Measurements from ENCODE around the gene CERK. TPM values are rescaled to one million over a fixed set of nuclear protein-coding genes. Genes with fewer than 3 reads are reported as not detected.
"Not testable (repeated sequence)": the region's sequence is repeated elsewhere in the genome, so short reads cannot be mapped to it uniquely, and the experiment has no call there.

The CERK gene
- total RNA-seq, 2 donors from 2014 or later, result 90.7 to 124 TPM

- Mint-ChIP-seq H3K27me3 (no peaks in the 10 kb centered on the region), H3K4me1 (peaks cover 22% of the 10 kb centered on the region), H3K27ac (peak overlapping the region; percentile 94), H3K4me3 (peak overlapping the region; percentile 95), H3K9me3 (no peaks in the 10 kb centered on the region), H3K36me3 (ENCODE audit: low read depth) (peaks cover 67% of the 10 kb centered on the region)
- ATAC-seq (replicated peaks), result no peak
Observed at GRCh38 chr22:46735747-46736608, 2.1 kb downstream of the CERK start.

- peaks cover 78% of the 10 kb centered on the region for H3K36me3 Mint-ChIP-seq (ENCODE audit: low read depth)
- H3K27ac Mint-ChIP-seq, result peak overlapping the region; percentile 94
- peaks cover 30% of the 10 kb centered on the region for H3K4me1 Mint-ChIP-seq
- ATAC-seq (replicated peaks), result peak; percentile 24
- H3K4me3 Mint-ChIP-seq, result peak overlapping the region; percentile 95
- H3K27me3 Mint-ChIP-seq, result no peaks in the 10 kb centered on the region
- no peaks in the 10 kb centered on the region for H3K9me3 Mint-ChIP-seq
Observed at GRCh38 chr22:46734830-46735453, 3.1 kb downstream of the CERK start.

- ATAC-seq (replicated peaks), result not testable (repeated sequence)
Observed at GRCh38 chr22:46734213-46734722, 3.8 kb downstream of the CERK start.

GRCh38 chr22:46732513-46732912 is 5.5 kb downstream of the CERK start:
- Mint-ChIP-seq H3K36me3 (ENCODE audit: low read depth) (peaks cover 97% of the 10 kb centered on the region), H3K4me3 (peak overlapping the region; percentile 93), H3K9me3 (no peaks in the 10 kb centered on the region), H3K27ac (peak overlapping the region; percentile 97), H3K4me1 (peaks cover 26% of the 10 kb centered on the region), H3K27me3 (no peaks in the 10 kb centered on the region)
- ATAC-seq (replicated peaks), result no peak

More at GRCh38 chr22:46734213-46734722, 3.8 kb downstream of the CERK start:
- peak overlapping the region; percentile 94 for H3K27ac Mint-ChIP-seq
- H3K36me3 Mint-ChIP-seq (ENCODE audit: low read depth), result peaks cover 84% of the 10 kb centered on the region
- peak overlapping the region; percentile 95 for H3K4me3 Mint-ChIP-seq
- H3K9me3 Mint-ChIP-seq, H3K27me3 Mint-ChIP-seq: not testable (repeated sequence)
- H3K4me1 Mint-ChIP-seq, result peaks cover 28% of the 10 kb centered on the region

- no peak for ATAC-seq (replicated peaks)
- no peaks in the 10 kb centered on the region for H3K9me3 Mint-ChIP-seq
- H3K36me3 Mint-ChIP-seq (ENCODE audit: low read depth), result peaks cover 97% of the 10 kb centered on the region
- H3K27ac Mint-ChIP-seq, result peak overlapping the region; percentile 97
- H3K27me3 Mint-ChIP-seq, result no peaks in the 10 kb centered on the region
- H3K4me3 Mint-ChIP-seq, result peak overlapping the region; percentile 93
- H3K4me1 Mint-ChIP-seq, result peaks cover 26% of the 10 kb centered on the region
Observed at GRCh38 chr22:46732041-46732379, 6.0 kb downstream of the CERK start.

- H3K9me3 Mint-ChIP-seq, result no peaks in the 10 kb centered on the region
- no peaks in the 10 kb centered on the region for H3K27me3 Mint-ChIP-seq
- peak overlapping the region; percentile 93 for H3K4me3 Mint-ChIP-seq
- H3K36me3 Mint-ChIP-seq (ENCODE audit: low read depth), result peaks cover 97% of the 10 kb centered on the region
- ATAC-seq (replicated peaks), result no peak
- H3K4me1 Mint-ChIP-seq, result peaks cover 26% of the 10 kb centered on the region
- H3K27ac Mint-ChIP-seq, result peak overlapping the region; percentile 97
Observed at GRCh38 chr22:46731246-46732040, 6.6 kb downstream of the CERK start.

GRCh38 chr22:46730568-46731245 is 7.3 kb downstream of the CERK start:
- no peaks in the 10 kb centered on the region for H3K27me3 Mint-ChIP-seq
- H3K36me3 Mint-ChIP-seq (ENCODE audit: low read depth), result peaks cover 97% of the 10 kb centered on the region
- H3K9me3 Mint-ChIP-seq, result no peaks in the 10 kb centered on the region
- ATAC-seq (replicated peaks), result no peak
- peak overlapping the region; percentile 93 for H3K4me3 Mint-ChIP-seq
- peaks cover 26% of the 10 kb centered on the region for H3K4me1 Mint-ChIP-seq
- peak overlapping the region; percentile 97 for H3K27ac Mint-ChIP-seq

- H3K4me3 Mint-ChIP-seq, result peak overlapping the region; percentile 32
- peak overlapping the region; percentile 52 for H3K27ac Mint-ChIP-seq
- H3K9me3 Mint-ChIP-seq, result no peaks in the 10 kb centered on the region
- ATAC-seq (replicated peaks), result no peak
- H3K27me3 Mint-ChIP-seq, result no peaks in the 10 kb centered on the region
- peaks cover 23% of the 10 kb centered on the region for H3K4me1 Mint-ChIP-seq
- H3K36me3 Mint-ChIP-seq (ENCODE audit: low read depth), result peaks cover 97% of the 10 kb centered on the region
Observed at GRCh38 chr22:46728470-46728869, 9.6 kb downstream of the CERK start.

GRCh38 chr22:46727813-46728364 is 10.2 kb downstream of the CERK start:
- peaks cover 23% of the 10 kb centered on the region for H3K4me1 Mint-ChIP-seq

GRCh38 chr22:46726986-46727317 is 11.1 kb downstream of the CERK start:
- no peak overlapping the region for H3K4me3 Mint-ChIP-seq
- no peaks in the 10 kb centered on the region for H3K9me3 Mint-ChIP-seq
- H3K27me3 Mint-ChIP-seq, result no peaks in the 10 kb centered on the region
- peak overlapping the region; percentile 22 for H3K27ac Mint-ChIP-seq
- peaks cover 23% of the 10 kb centered on the region for H3K4me1 Mint-ChIP-seq
- H3K36me3 Mint-ChIP-seq (ENCODE audit: low read depth), result peaks cover 100% of the 10 kb centered on the region
- ATAC-seq (replicated peaks), result no peak

More at GRCh38 chr22:46727813-46728364, 10.2 kb downstream of the CERK start:
- peak; percentile 37 for ATAC-seq (replicated peaks)
- Mint-ChIP-seq H3K9me3 (no peaks in the 10 kb centered on the region), H3K27ac (peak overlapping the region; percentile 52), H3K4me3 (peak overlapping the region; percentile 32), H3K27me3 (no peaks in the 10 kb centered on the region), H3K36me3 (ENCODE audit: low read depth) (peaks cover 100% of the 10 kb centered on the region)

- H3K4me1 Mint-ChIP-seq, result peaks cover 16% of the 10 kb centered on the region
- H3K27ac Mint-ChIP-seq, result no peak overlapping the region
- H3K9me3 Mint-ChIP-seq, result no peaks in the 10 kb centered on the region
- H3K27me3 Mint-ChIP-seq, result no peaks in the 10 kb centered on the region
- H3K36me3 Mint-ChIP-seq (ENCODE audit: low read depth), result peaks cover 100% of the 10 kb centered on the region
- H3K4me3 Mint-ChIP-seq, result no peak overlapping the region
- ATAC-seq (replicated peaks), result no peak
Observed at GRCh38 chr22:46726066-46726985, 11.7 kb downstream of the CERK start.

GRCh38 chr22:46725096-46725495 is 13.0 kb downstream of the CERK start:
- Mint-ChIP-seq H3K27me3 (no peaks in the 10 kb centered on the region), H3K4me1 (peaks cover 7% of the 10 kb centered on the region), H3K9me3 (no peaks in the 10 kb centered on the region), H3K27ac (no peak overlapping the region), H3K4me3 (no peak overlapping the region), H3K36me3 (ENCODE audit: low read depth) (peaks cover 100% of the 10 kb centered on the region)
- ATAC-seq (replicated peaks), result no peak

- Mint-ChIP-seq H3K4me3 (no peak overlapping the region), H3K36me3 (ENCODE audit: low read depth) (peaks cover 100% of the 10 kb centered on the region), H3K9me3 (no peaks in the 10 kb centered on the region), H3K27ac (peak overlapping the region; percentile 56), H3K4me1 (peaks cover 7% of the 10 kb centered on the region), H3K27me3 (no peaks in the 10 kb centered on the region)
- ATAC-seq (replicated peaks), result no peak
Observed at GRCh38 chr22:46723882-46724281, 14.2 kb downstream of the CERK start.
